Caco-2 (cell line): ENCODE data around the gene CEBPA. TPM values are rescaled to one million over a fixed set of nuclear protein-coding genes. Genes with fewer than 3 reads are reported as not detected.

Experiments used
- BruUV-seq: library from RNA; stranded (reverse); fragments of 400-500 nt; replicated peaks from 2 replicates; lab custom pipeline; 2021; lab: Mats Ljungman, UMichigan
- CTCF ChIA-PET: fragments of 300-600 bp; sonication (Branson Sonifier 250); formaldehyde crosslinking; loops from one replicate; lab custom pipeline; 2022; ENCODE audit warnings: antibody characterized with exemption; lab: Charles Lee
- POLR2A ChIA-PET: fragments of 300-600 bp; sonication (Branson Sonifier 250); formaldehyde crosslinking; loops from one replicate; lab custom pipeline; 2022; ENCODE audit warnings: antibody characterized with exemption; lab: Charles Lee
- DNase-seq, 2 experiments: peaks; one replicate each; pipeline versions ENCODE4 v3.0.0 to v3.0.0-alpha.2; 2020 to 2022
- H3K27me3 ChIP-seq: replicated peaks from 2 replicates; pipeline ENCODE4 v1.6.0; 2011; ENCODE audit warnings: low read length; ENCODE audit not compliant: control insufficient read depth, insufficient read depth
- H3K36me3 ChIP-seq: 2 replicates; pipeline ENCODE4 v1.5.1; 2011; ENCODE audit warnings: low read length; ENCODE audit not compliant: control insufficient read depth, insufficient read depth
- H3K4me1 ChIP-seq: fragments of 250-450 bp; sonication (Bioruptor Pico); 2 replicates; pipeline ENCODE4 v1.5.1; 2020; ENCODE audit warnings: mild to moderate bottlenecking
- H3K4me3 ChIP-seq: 2 replicates; pipeline ENCODE4 v1.5.1; 2011; ENCODE audit warnings: low read depth, mild to moderate bottlenecking, control low read depth, low read length
- H3K9me3 ChIP-seq: fragments of 250-450 bp; sonication (Bioruptor Pico); 2 replicates; pipeline ENCODE4 v1.5.1; 2020; ENCODE audit warnings: mild to moderate bottlenecking, moderate library complexity
- H3K27ac Mint-ChIP-seq: one replicate; pipeline ENCODE4 v1.8.0; 2022; ENCODE audit warnings: mixed read lengths; ENCODE audit not compliant: unreplicated experiment
- H3K27me3 Mint-ChIP-seq: one replicate; pipeline ENCODE4 v1.8.0; 2022; ENCODE audit warnings: mixed read lengths; ENCODE audit not compliant: insufficient read depth, unreplicated experiment
- H3K36me3 Mint-ChIP-seq: one replicate; pipeline ENCODE4 v1.8.0; 2022; ENCODE audit warnings: mild to moderate bottlenecking, mixed read lengths; ENCODE audit not compliant: insufficient read depth, unreplicated experiment
- H3K4me1 Mint-ChIP-seq: one replicate; pipeline ENCODE4 v1.8.0; 2022; ENCODE audit warnings: low read depth, mixed read lengths; ENCODE audit not compliant: unreplicated experiment
- H3K4me3 Mint-ChIP-seq: one replicate; pipeline ENCODE4 v1.8.0; 2022; ENCODE audit warnings: mild to moderate bottlenecking, moderate library complexity, mixed read lengths; ENCODE audit not compliant: unreplicated experiment
- H3K9me3 Mint-ChIP-seq: one replicate; pipeline ENCODE4 v1.8.0; 2022; ENCODE audit warnings: mixed read lengths; ENCODE audit not compliant: unreplicated experiment
- CTCF ChIP-seq, 2 experiments: fragments of 200-600 bp in 1 of 2; IDR thresholded peaks; 1 replicate in 1 of 2; 2 replicates in 1 of 2; pipeline versions ENCODE4 v1.5.1 to v1.8.0; 2011 to 2022; ENCODE audit warnings: antibody characterized with exemption in 1 of 2, control low read depth in 1 of 2, inconsistent platforms in 1 of 2, low read depth in 1 of 2, low read length in 1 of 2, mild to moderate bottlenecking in 1 of 2, moderate library complexity in 1 of 2; ENCODE audit not compliant: insufficient read depth in 1 of 2, severe bottlenecking in 1 of 2, unreplicated experiment in 1 of 2
- intact Hi-C: fragments of 100-400 bp; cut with micrococcal nuclease; formaldehyde crosslinking; loops from one replicate; pipeline ENCODE4 v1.10.0; 2022; ENCODE audit not compliant: unreplicated experiment
- total RNA-seq: library from RNA; stranded (reverse); gene quantifications from 2 replicates; pipeline ENCODE4 v1.2.3, GENCODE V29; 2022

Gene CEBPA
- total RNA-seq, 1 experiment from 2014 or later, result 110 TPM

- H3K27me3 ChIP-seq, result no peaks in the 10 kb centered on the region
- POLR2A ChIA-PET, result interaction anchor here (0.7 to 2.3 kb wide), 2 partner anchors 9 to 61 kb away, joined by 3 to 13 read pairs; partner anchors contain the start of gene CEBPA
- no peak for DNase-seq
- intact Hi-C loops, result no loop called here
- no peaks in the 10 kb centered on the region for H3K36me3 ChIP-seq
- Mint-ChIP-seq H3K4me1 (peaks cover 21% of the 10 kb centered on the region), H3K27me3 (no peaks in the 10 kb centered on the region), H3K9me3 (peaks cover 15% of the 10 kb centered on the region), H3K4me3 (no peak overlapping the region), H3K27ac (no peak overlapping the region), H3K36me3 (peaks cover 10% of the 10 kb centered on the region)
- no TSS peak for BruUV-seq
- no peak overlapping the region for H3K4me3 ChIP-seq
- H3K4me1 ChIP-seq, result peaks cover 29% of the 10 kb centered on the region
- H3K9me3 ChIP-seq, result no peaks in the 10 kb centered on the region
- TF ChIP-seq CTCF (IDR thresholded peaks at IDR 0.05; ENCODE audit: insufficient read depth in 1 of 2, low read depth in 1 of 2, low read length in 1 of 2, severe bottlenecking in 1 of 2, unreplicated experiment in 1 of 2), result no peak
- CTCF ChIA-PET, result interaction anchor here (0.6 to 1.7 kb wide), 6 partner anchors 10 to 93 kb away, joined by 3 to 6 read pairs (median 4); partner anchors contain the start of gene CEBPA
Measured at GRCh38 chr19:33312065-33312464, 9.7 kb upstream of the CEBPA start.

- peak; percentile 55 to 72 for TF ChIP-seq CTCF (IDR thresholded peaks at IDR 0.05; ENCODE audit: insufficient read depth in 1 of 2, low read depth in 1 of 2, low read length in 1 of 2, severe bottlenecking in 1 of 2, unreplicated experiment in 1 of 2)
- H3K4me1 ChIP-seq, result peaks cover 21% of the 10 kb centered on the region
- no peaks in the 10 kb centered on the region for H3K9me3 ChIP-seq
- intact Hi-C loops, result no loop called here
- H3K36me3 Mint-ChIP-seq, result peaks cover 2% of the 10 kb centered on the region
- H3K36me3 ChIP-seq, result no peaks in the 10 kb centered on the region
- ChIA-PET CTCF (interaction anchor here (0.6 to 1.7 kb wide), 7 partner anchors 9 to 279 kb away, joined by 3 to 7 read pairs (median 3); partner anchors contain the start of genes CEBPA and CEBPG), POLR2A (interaction anchor here (1.3 to 2.3 kb wide), 2 partner anchors 9 to 62 kb away, joined by 4 to 13 read pairs; partner anchors contain the start of genes CEBPA and CEBPG)
- H3K27ac Mint-ChIP-seq, result peak overlapping the region; percentile 22
- DNase-seq, result peak in 1 of 2 experiments; percentile 63
- H3K4me1 Mint-ChIP-seq, result peaks cover 14% of the 10 kb centered on the region
- BruUV-seq, result no TSS peak
- no peaks in the 10 kb centered on the region for H3K27me3 Mint-ChIP-seq
- no peak overlapping the region for H3K4me3 Mint-ChIP-seq
- H3K4me3 ChIP-seq, result no peak overlapping the region
- H3K27me3 ChIP-seq, result no peaks in the 10 kb centered on the region
- peaks cover 16% of the 10 kb centered on the region for H3K9me3 Mint-ChIP-seq
Measured at GRCh38 chr19:33311326-33311682, 9.0 kb upstream of the CEBPA start.

- H3K36me3 Mint-ChIP-seq, result no peaks in the 10 kb centered on the region
- no peak for TF ChIP-seq CTCF (IDR thresholded peaks at IDR 0.05; ENCODE audit: insufficient read depth in 1 of 2, low read depth in 1 of 2, low read length in 1 of 2, severe bottlenecking in 1 of 2, unreplicated experiment in 1 of 2)
- BruUV-seq, result no TSS peak
- POLR2A ChIA-PET, result interaction anchor here (1.3 to 2.3 kb wide), 2 partner anchors 8 to 63 kb away, joined by 4 to 13 read pairs; partner anchors contain the start of genes CEBPA and CEBPG
- no peak overlapping the region for H3K4me3 Mint-ChIP-seq
- peaks cover 17% of the 10 kb centered on the region for H3K4me1 Mint-ChIP-seq
- Histone ChIP-seq H3K4me3 (no peak overlapping the region), H3K27me3 (no peaks in the 10 kb centered on the region), H3K36me3 (peaks cover 2% of the 10 kb centered on the region; the same call in 1 of the 2 replicates), H3K4me1 (peaks cover 18% of the 10 kb centered on the region), H3K9me3 (no peaks in the 10 kb centered on the region)
- intact Hi-C loops, result no loop called here
- H3K27me3 Mint-ChIP-seq, result no peaks in the 10 kb centered on the region
- H3K9me3 Mint-ChIP-seq, result peaks cover 16% of the 10 kb centered on the region
- peak overlapping the region; percentile 22 for H3K27ac Mint-ChIP-seq
- peak in 1 of 2 experiments; percentile 60 for DNase-seq
- CTCF ChIA-PET, result interaction anchor here (0.6 to 1.7 kb wide), 7 partner anchors 8 to 278 kb away, joined by 3 to 7 read pairs (median 3); partner anchors contain the start of genes CEBPA and CEBPG
Measured at GRCh38 chr19:33310606-33311325, 8.4 kb upstream of the CEBPA start.
